ENCODE measurements around the gene FAAH2. TPM values are rescaled to one million over a fixed set of nuclear protein-coding genes. Genes with fewer than 3 reads are reported as not detected.

Gene FAAH2
- total and polyA plus RNA-seq, 5 experiments from 2014 or later: 1.9 to 7.9 (median 3.4) TPM

GRCh38 chrX:57406149-57406548 is 119.6 kb downstream of the FAAH2 start:
- DNase-seq: no peak
- no peak overlapping the region for H3K27ac Mint-ChIP-seq
- no peaks in the 10 kb centered on the region for H3K4me1 Mint-ChIP-seq
- peaks cover 11 to 17% (median 12%) of the 10 kb centered on the region in 3 donors for H3K36me3 Mint-ChIP-seq
- no peaks in the 10 kb centered on the region for H3K27me3 Mint-ChIP-seq
- POLR2A ChIA-PET: no interaction called here
- peaks cover 0 to 45% (median 13%) of the 10 kb centered on the region in 9 donors for H3K9me3 Mint-ChIP-seq
- no peak overlapping the region for H3K4me3 Mint-ChIP-seq
- no peak for ATAC-seq

DNA sequence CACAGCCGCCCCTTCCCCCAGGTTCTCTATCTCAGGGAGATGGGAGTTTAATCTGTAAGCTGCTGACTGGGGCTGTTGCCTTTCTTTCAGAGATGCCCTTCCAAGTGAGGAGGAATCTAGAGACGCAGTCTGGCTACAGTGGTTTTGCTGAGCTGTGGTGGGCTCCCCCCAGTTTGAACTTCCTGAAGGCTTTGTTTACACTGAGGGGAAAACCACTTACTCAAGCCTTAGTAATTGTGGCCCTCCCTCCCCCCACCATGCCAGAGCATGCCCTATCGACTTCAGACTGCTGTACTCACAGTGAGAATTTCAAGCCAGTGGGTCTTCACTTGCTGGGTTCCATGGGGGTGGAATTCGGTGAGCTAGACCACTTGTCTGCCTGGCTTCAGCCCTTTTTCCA is 131.3 kb downstream of the FAAH2 start:
- H3K9me3 Mint-ChIP-seq: peaks cover 0 to 30% (median 14%) of the 10 kb centered on the region in 9 donors
- no peak overlapping the region for H3K4me3 Mint-ChIP-seq
- no peak for ATAC-seq
- H3K27ac Mint-ChIP-seq: no peak overlapping the region
- peaks cover 0 to 9% (median under 1%) of the 10 kb centered on the region in 4 donors for H3K4me1 Mint-ChIP-seq
- POLR2A ChIA-PET: no interaction called here
- H3K27me3 Mint-ChIP-seq: no peaks in the 10 kb centered on the region
- H3K36me3 Mint-ChIP-seq: peaks cover 8 to 12% (median 9%) of the 10 kb centered on the region in 3 donors
- DNase-seq: no peak

- ATAC-seq (no peak), DNase-seq (no peak)
- peaks cover 0 to 6% (median 0%) of the 10 kb centered on the region in 9 donors for H3K9me3 Mint-ChIP-seq
- POLR2A ChIA-PET: no interaction called here
- H3K27me3 Mint-ChIP-seq: no peaks in the 10 kb centered on the region
- H3K36me3 Mint-ChIP-seq: peaks cover 0 to 6% (median 4%) of the 10 kb centered on the region in 3 donors
- peaks cover 0 to 2% (median 0%) of the 10 kb centered on the region in 4 donors for H3K4me1 Mint-ChIP-seq
- no peak overlapping the region for H3K27ac Mint-ChIP-seq
- no peak overlapping the region for H3K4me3 Mint-ChIP-seq
Measured at GRCh38 chrX:57422289-57422688, 135.8 kb downstream of the FAAH2 start.

- no peaks in the 10 kb centered on the region for H3K27me3 Mint-ChIP-seq
- H3K4me3 Mint-ChIP-seq: no peak overlapping the region
- no peaks in the 10 kb centered on the region for H3K4me1 Mint-ChIP-seq
- peaks cover 0 to 6% (median 4%) of the 10 kb centered on the region in 3 donors for H3K36me3 Mint-ChIP-seq
- peaks cover 0 to 6% (median 0%) of the 10 kb centered on the region in 9 donors for H3K9me3 Mint-ChIP-seq
- DNase-seq (no peak), ATAC-seq (no peak)
- POLR2A ChIA-PET: no interaction called here
- no peak overlapping the region for H3K27ac Mint-ChIP-seq
Measured at GRCh38 chrX:57422790-57423189, 136.3 kb downstream of the FAAH2 start.

- Mint-ChIP-seq H3K9me3 (peaks cover 0 to 16% (median 8%) of the 10 kb centered on the region in 9 donors), H3K4me3 (no peak overlapping the region), H3K27ac (no peak overlapping the region), H3K4me1 (no peaks in the 10 kb centered on the region), H3K27me3 (no peaks in the 10 kb centered on the region), H3K36me3 (peaks cover 8 to 47% (median 21%) of the 10 kb centered on the region in 3 donors)
- ATAC-seq (no peak), DNase-seq (no peak)
- POLR2A ChIA-PET: no interaction called here
Measured at GRCh38 chrX:57445076-57445475, 158.6 kb downstream of the FAAH2 start.

DNA sequence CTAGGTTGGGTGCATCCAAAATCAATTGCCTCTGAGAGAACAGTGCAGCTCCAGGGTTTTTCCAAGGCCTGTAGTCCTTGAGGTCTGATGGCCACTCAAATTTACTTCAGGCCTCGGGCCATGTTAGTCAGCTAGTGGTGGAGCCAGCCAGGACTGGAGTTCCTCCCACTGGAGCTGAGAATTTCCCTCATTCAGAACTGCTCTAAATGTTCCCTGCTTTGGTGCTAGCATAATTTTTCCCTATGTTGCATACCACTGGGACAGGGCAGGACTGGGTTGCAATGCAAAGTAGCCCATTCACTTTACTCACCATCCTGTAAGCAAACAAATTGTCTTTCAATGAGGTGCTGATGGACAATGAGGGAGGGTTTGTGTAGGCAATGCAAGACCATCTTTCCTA is 159.3 kb downstream of the FAAH2 start:
- Mint-ChIP-seq H3K4me3 (no peak overlapping the region), H3K27me3 (no peaks in the 10 kb centered on the region), H3K36me3 (peaks cover 8 to 46% (median 22%) of the 10 kb centered on the region in 3 donors), H3K9me3 (peaks cover 0 to 11% (median 5%) of the 10 kb centered on the region in 9 donors), H3K27ac (no peak overlapping the region), H3K4me1 (no peaks in the 10 kb centered on the region)
- DNase-seq (no peak), ATAC-seq (no peak)
- POLR2A ChIA-PET: no interaction called here

GRCh38 chrX:57447856-57448255 is 161.3 kb downstream of the FAAH2 start:
- H3K9me3 Mint-ChIP-seq: peaks cover 0 to 4% (median 0%) of the 10 kb centered on the region in 9 donors
- H3K4me3 Mint-ChIP-seq: no peak overlapping the region
- DNase-seq: no peak
- peaks cover 7 to 51% (median 23%) of the 10 kb centered on the region in 3 donors for H3K36me3 Mint-ChIP-seq
- POLR2A ChIA-PET: no interaction called here
- no peaks in the 10 kb centered on the region for H3K4me1 Mint-ChIP-seq
- H3K27me3 Mint-ChIP-seq: no peaks in the 10 kb centered on the region
- no peak overlapping the region for H3K27ac Mint-ChIP-seq
- no peak for ATAC-seq

DNA sequence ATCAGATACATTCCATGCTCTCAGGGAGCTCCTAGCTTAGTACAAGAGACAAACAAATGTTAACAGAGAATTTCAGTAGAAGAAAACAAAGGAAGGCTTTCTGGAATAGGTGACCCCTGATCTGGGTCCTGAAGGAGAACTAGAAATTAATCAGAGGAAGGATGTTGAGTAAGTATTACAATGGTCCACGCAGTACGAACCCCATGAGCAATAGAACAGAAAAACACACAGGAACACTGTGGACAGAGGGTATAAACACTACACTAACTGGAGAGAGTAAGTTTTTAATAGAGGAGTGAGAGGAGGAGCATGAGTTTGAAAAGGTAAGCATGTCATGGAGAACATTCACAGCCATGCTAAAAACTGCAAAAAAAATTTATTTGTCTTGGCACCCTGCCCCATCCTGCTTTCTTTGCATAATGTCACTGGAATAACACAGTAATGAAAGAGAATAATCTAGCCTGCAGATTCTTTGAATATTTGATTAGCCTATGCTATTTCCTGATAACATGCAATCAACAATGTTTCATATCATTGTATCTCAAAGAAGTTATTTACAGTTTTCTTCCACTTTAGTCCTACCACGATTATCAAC is 165.0 kb downstream of the FAAH2 start:
- ATAC-seq: no peak
- Mint-ChIP-seq H3K9me3 (peaks cover 0 to 19% (median 0%) of the 10 kb centered on the region in 9 donors), H3K4me3 (no peak overlapping the region), H3K27ac (no peak overlapping the region), H3K36me3 (peaks cover 4 to 33% (median 23%) of the 10 kb centered on the region in 3 donors), H3K27me3 (no peaks in the 10 kb centered on the region), H3K4me1 (no peaks in the 10 kb centered on the region)
- POLR2A ChIA-PET: no interaction called here
- DNase-seq: no peak

DNA sequence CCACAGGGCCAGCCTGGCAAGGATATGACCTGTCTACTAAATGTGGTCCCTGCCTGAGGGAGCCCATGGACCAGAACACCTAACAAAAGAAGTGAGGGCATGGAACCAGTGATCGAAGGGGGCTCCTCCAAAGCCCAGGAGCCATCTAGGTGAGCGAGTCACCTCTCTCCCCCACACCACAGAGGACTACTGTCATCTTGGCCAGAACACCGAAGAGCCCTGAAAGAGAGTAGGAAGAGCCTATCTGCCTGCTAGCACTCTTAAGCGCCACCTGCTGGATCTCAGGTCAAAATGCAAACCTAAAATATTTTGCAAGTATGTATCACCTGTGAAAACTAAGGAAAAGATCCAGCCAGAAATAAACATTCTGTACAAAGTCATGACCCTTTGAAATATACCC is 167.4 kb downstream of the FAAH2 start:
- Mint-ChIP-seq H3K4me3 (no peak overlapping the region), H3K27ac (no peak overlapping the region), H3K36me3 (peaks cover 0 to 23% (median 16%) of the 10 kb centered on the region in 3 donors), H3K4me1 (no peaks in the 10 kb centered on the region), H3K27me3 (no peaks in the 10 kb centered on the region), H3K9me3 (peaks cover 0 to 31% (median 0%) of the 10 kb centered on the region in 9 donors)
- DNase-seq: peak in 3 of 10 donors; percentile 8 to 23 (median 20)
- no peak for ATAC-seq
- POLR2A ChIA-PET: no interaction called here

- POLR2A ChIA-PET: interaction anchor here (0.7 kb wide), 1 partner anchor 82 kb away, joined by 4 read pairs; no protein-coding TSS in a partner anchor
- peaks cover 2 to 12% (median 10%) of the 10 kb centered on the region in 3 donors for H3K36me3 Mint-ChIP-seq
- no peak overlapping the region for H3K4me3 Mint-ChIP-seq
Measured at GRCh38 chrX:57481514-57481913, 195.0 kb downstream of the FAAH2 start.

GRCh38 chrX:57516491-57516890 is 230.0 kb downstream of the FAAH2 start:
- Mint-ChIP-seq H3K27ac (peak overlapping the region in 1 of 10 donors; percentile 54), H3K4me1 (no peaks in the 10 kb centered on the region), H3K4me3 (no peak overlapping the region), H3K9me3 (peaks cover 0 to 3% (median 0%) of the 10 kb centered on the region in 9 donors), H3K36me3 (no peaks in the 10 kb centered on the region), H3K27me3 (peaks cover 0 to 13% (median 6%) of the 10 kb centered on the region in 5 donors)
- POLR2A ChIA-PET: no interaction called here
- no peak for ATAC-seq
- DNase-seq: no peak

More at GRCh38 chrX:57481514-57481913, 195.0 kb downstream of the FAAH2 start:
- peaks cover 0 to 43% (median 9%) of the 10 kb centered on the region in 9 donors for H3K9me3 Mint-ChIP-seq
- H3K27ac Mint-ChIP-seq: no peak overlapping the region
- no peak for ATAC-seq
- DNase-seq: no peak
- no peaks in the 10 kb centered on the region for H3K4me1 Mint-ChIP-seq
- H3K27me3 Mint-ChIP-seq: no peaks in the 10 kb centered on the region

GRCh38 chrX:57519578-57520118 is 233.1 kb downstream of the FAAH2 start:
- H3K36me3 Mint-ChIP-seq: no peaks in the 10 kb centered on the region
- H3K27me3 Mint-ChIP-seq: peaks cover 0 to 13% (median 6%) of the 10 kb centered on the region in 5 donors
- H3K9me3 Mint-ChIP-seq: peaks cover 0 to 10% (median 0%) of the 10 kb centered on the region in 9 donors
- DNase-seq (no peak), ATAC-seq (no peak)
- H3K27ac Mint-ChIP-seq: no peak overlapping the region
- POLR2A ChIA-PET: no interaction called here
- H3K4me3 Mint-ChIP-seq: no peak overlapping the region
- H3K4me1 Mint-ChIP-seq: no peaks in the 10 kb centered on the region

DNA sequence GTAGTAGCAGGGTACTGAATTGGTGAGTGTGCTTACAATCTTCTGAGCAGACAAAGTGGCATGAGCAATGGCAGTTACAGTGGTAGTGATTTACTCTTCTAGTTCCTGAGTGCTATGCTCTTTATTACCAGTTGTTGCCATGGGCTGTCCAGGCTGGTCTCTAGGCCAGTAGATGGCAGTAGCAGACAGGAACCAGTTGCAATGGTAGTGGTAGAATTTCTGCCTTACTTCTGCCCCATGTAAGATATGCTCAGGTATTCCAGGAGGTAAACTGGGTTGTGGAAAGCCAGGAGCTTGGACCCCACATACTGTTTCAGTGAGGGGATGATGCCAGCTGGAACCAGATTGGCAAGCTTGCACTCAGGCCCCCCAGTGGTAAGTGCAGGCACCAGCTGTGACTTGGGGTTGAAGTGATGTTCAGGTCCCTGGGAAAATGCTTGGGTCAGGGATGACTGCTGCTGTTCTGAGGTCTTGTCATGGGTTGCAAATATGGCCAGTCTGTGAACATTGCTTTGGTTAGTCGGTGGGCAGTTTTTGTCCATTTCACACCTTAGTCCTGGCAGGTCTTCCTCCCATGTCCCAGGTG is 242.3 kb downstream of the FAAH2 start:
- no peaks in the 10 kb centered on the region for H3K4me1 Mint-ChIP-seq
- H3K27ac Mint-ChIP-seq: no peak overlapping the region
- DNase-seq (peak in 6 of 10 donors; percentile 1 to 51 (median 8)), ATAC-seq (peak in 1 of 2 donors; percentile 30)
- peaks cover 0 to 7% (median 0%) of the 10 kb centered on the region in 5 donors for H3K27me3 Mint-ChIP-seq
- H3K4me3 Mint-ChIP-seq: no peak overlapping the region
- peaks cover 0 to 3% (median 0%) of the 10 kb centered on the region in 9 donors for H3K9me3 Mint-ChIP-seq
- no peaks in the 10 kb centered on the region for H3K36me3 Mint-ChIP-seq
- POLR2A ChIA-PET: no interaction called here

All from naive thymus-derived CD8-positive, alpha-beta T cell (primary cell).